NT2/D1 (cell line): ENCODE measurements around the gene UNC13C.

ENCODE experiments used
- DNase-seq: peaks from one replicate; pipeline ENCODE4 v3.0.0-alpha.2; 2011; ENCODE audit warnings: low read depth, low spot score
- H3K27me3 ChIP-seq: 2 replicates; pipeline ENCODE4 v1.6.0; 2011; ENCODE audit warnings: mild to moderate bottlenecking; ENCODE audit not compliant: insufficient read length, insufficient read depth
- H3K36me3 ChIP-seq: 2 replicates; pipeline ENCODE4 v1.6.1; 2011; ENCODE audit warnings: mild to moderate bottlenecking, low read length, mixed read lengths; ENCODE audit not compliant: insufficient read depth, insufficient read length
- H3K4me1 ChIP-seq: 2 replicates; pipeline ENCODE4 v1.5.1; 2011; ENCODE audit not compliant: insufficient read depth, insufficient read length
- H3K4me3 ChIP-seq: 2 replicates; pipeline ENCODE4 v1.5.1; 2011; ENCODE audit warnings: low read depth; ENCODE audit not compliant: insufficient read length
- H3K9ac ChIP-seq: 2 replicates; pipeline ENCODE4 v1.6.0; 2011; ENCODE audit warnings: low read depth; ENCODE audit not compliant: insufficient read length
- H3K9me3 ChIP-seq: 2 replicates; pipeline ENCODE4 v1.5.1; 2011; ENCODE audit warnings: mild to moderate bottlenecking, low read length; ENCODE audit not compliant: insufficient read depth
- SUZ12 ChIP-seq: IDR thresholded peaks from 2 replicates; pipeline ENCODE4 v1.6.1; 2011; ENCODE audit not compliant: insufficient read length, insufficient read depth; ENCODE audit errors: extremely low read depth
- YY1 ChIP-seq: IDR thresholded peaks from 2 replicates; pipeline ENCODE4 v1.6.1; 2011; ENCODE audit not compliant: insufficient read length, insufficient read depth
- ZNF274 ChIP-seq: IDR thresholded peaks from 2 replicates; pipeline ENCODE4 v1.6.1; 2011; ENCODE audit warnings: mild to moderate bottlenecking, low read depth, low read length

UNC13C gene

GRCh38 chr15:54559405-54560069 is 581.3 kb downstream of the UNC13C start:
- Histone ChIP-seq H3K36me3 (no peaks in the 10 kb centered on the region), H3K9me3 (no peaks in the 10 kb centered on the region), H3K4me1 (no peaks in the 10 kb centered on the region), H3K27me3 (no peaks in the 10 kb centered on the region), H3K9ac (no peak overlapping the region), H3K4me3 (no peak overlapping the region)
- DNase-seq, result no peak
- TF ChIP-seq SUZ12 (no peak), ZNF274 (no peak), YY1 (no peak)

DNA sequence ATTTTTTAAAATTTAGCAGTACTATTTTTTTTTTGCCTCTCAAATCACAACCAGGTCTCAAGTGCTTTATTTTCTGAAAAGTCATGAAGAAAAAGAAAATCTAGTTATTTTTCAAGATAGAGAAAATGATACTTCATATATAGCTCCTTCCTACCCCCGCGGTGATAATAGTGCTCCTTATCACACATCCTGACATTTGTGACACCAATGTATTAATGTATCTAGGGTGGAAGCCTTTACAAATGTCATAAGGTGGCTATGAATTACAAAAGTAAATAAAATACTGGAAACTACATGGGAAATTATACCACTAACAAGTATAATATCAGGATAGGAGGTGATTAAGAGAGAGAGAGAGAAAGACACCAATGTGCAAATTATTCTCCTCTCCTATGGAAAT is 582.2 kb downstream of the UNC13C start:
- Histone ChIP-seq H3K9me3 (no peaks in the 10 kb centered on the region), H3K4me1 (no peaks in the 10 kb centered on the region), H3K36me3 (no peaks in the 10 kb centered on the region), H3K9ac (no peak overlapping the region), H3K4me3 (no peak overlapping the region), H3K27me3 (no peaks in the 10 kb centered on the region)
- TF ChIP-seq YY1 (no peak), ZNF274 (no peak), SUZ12 (no peak)
- no peak for DNase-seq

GRCh38 chr15:54564166-54564565 is 585.9 kb downstream of the UNC13C start:
- Histone ChIP-seq H3K4me3 (no peak overlapping the region), H3K27me3 (no peaks in the 10 kb centered on the region), H3K36me3 (no peaks in the 10 kb centered on the region), H3K4me1 (no peaks in the 10 kb centered on the region), H3K9me3 (no peaks in the 10 kb centered on the region), H3K9ac (no peak overlapping the region)
- no peak for TF ChIP-seq YY1
- TF ChIP-seq SUZ12, result no peak
- no peak for TF ChIP-seq ZNF274
- no peak for DNase-seq

- Histone ChIP-seq H3K4me1 (no peaks in the 10 kb centered on the region), H3K27me3 (no peaks in the 10 kb centered on the region)
- TF ChIP-seq ZNF274 (no peak), YY1 (no peak), SUZ12 (no peak)
These were observed 588.4 kb downstream of the UNC13C start for GRCh38 chr15:54566654-54567053.

DNA sequence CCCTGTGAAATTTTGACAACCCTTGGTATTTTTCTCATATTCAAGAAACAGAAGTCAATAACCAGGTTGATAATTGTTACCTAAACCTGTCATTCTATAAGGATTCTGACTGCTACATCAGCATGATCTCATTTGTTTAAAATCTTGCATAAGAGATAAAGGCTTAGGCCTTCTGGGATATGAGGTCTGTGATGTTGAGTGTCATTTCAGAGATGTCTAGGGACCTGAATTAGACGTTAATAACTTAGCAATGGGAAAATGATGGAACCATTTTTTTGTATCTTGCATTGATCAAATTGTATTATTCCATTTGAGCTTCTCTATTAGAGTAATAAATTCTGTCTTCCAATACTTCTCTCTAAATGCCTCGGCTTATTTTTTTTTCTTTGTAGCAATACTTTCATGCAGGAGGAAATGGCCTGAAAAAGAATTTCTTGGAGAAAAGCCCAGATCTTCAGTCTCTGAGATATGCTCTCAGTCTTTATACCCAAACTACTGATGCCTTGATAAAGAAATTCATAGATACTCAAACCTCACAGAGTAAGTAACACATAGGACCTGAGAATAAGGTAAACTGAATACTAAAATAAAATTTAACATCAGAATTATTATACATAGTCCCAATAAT is 589.3 kb downstream of the UNC13C start:
- H3K4me3 ChIP-seq, result no peak overlapping the region
- H3K9me3 ChIP-seq, result no peaks in the 10 kb centered on the region
- no peak for TF ChIP-seq ZNF274
- H3K9ac ChIP-seq, result no peak overlapping the region
- no peak for DNase-seq
- no peaks in the 10 kb centered on the region for H3K27me3 ChIP-seq
- H3K36me3 ChIP-seq, result no peaks in the 10 kb centered on the region
- H3K4me1 ChIP-seq, result no peaks in the 10 kb centered on the region

More at GRCh38 chr15:54566654-54567053, 588.4 kb downstream of the UNC13C start:
- H3K36me3 ChIP-seq, result no peaks in the 10 kb centered on the region
- H3K9ac ChIP-seq, result no peak overlapping the region
- no peaks in the 10 kb centered on the region for H3K9me3 ChIP-seq
- DNase-seq, result no peak
- H3K4me3 ChIP-seq, result no peak overlapping the region

- no peak for TF ChIP-seq ZNF274
- no peak for TF ChIP-seq YY1
- TF ChIP-seq SUZ12, result no peak
- Histone ChIP-seq H3K9ac (no peak overlapping the region), H3K9me3 (no peaks in the 10 kb centered on the region), H3K4me3 (no peak overlapping the region), H3K36me3 (no peaks in the 10 kb centered on the region), H3K27me3 (no peaks in the 10 kb centered on the region), H3K4me1 (no peaks in the 10 kb centered on the region)
- DNase-seq, result no peak
These were observed 590.1 kb downstream of the UNC13C start for GRCh38 chr15:54568381-54568780.

DNA sequence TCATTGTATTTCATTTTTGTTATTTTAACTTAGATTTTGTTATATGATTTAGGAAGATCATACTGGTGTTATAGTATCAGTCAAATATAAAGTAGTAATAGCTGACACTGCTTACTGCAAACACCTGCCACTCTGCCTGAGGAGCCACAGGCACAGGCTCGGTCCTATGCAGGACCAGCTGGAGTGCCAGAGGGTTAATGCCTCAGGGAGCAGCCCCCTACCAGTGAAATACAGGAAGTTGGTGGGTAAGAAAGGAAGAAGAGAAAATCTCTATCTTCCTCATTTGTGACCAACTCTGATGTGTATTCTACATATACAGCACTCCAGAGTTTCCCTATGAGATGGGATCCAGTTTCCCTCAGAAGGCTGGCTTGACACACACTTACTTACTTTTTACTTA is 593.3 kb downstream of the UNC13C start:
- no peak overlapping the region for H3K4me3 ChIP-seq
- no peak for DNase-seq
- TF ChIP-seq ZNF274 (no peak), YY1 (no peak)
- H3K27me3 ChIP-seq, result no peaks in the 10 kb centered on the region
- no peaks in the 10 kb centered on the region for H3K9me3 ChIP-seq
- H3K9ac ChIP-seq, result no peak overlapping the region
- H3K36me3 ChIP-seq, result no peaks in the 10 kb centered on the region
- no peaks in the 10 kb centered on the region for H3K4me1 ChIP-seq

GRCh38 chr15:54575586-54575985 is 597.3 kb downstream of the UNC13C start:
- no peak for DNase-seq
- no peaks in the 10 kb centered on the region for H3K4me1 ChIP-seq
- no peak overlapping the region for H3K9ac ChIP-seq
- H3K27me3 ChIP-seq, result no peaks in the 10 kb centered on the region
- H3K9me3 ChIP-seq, result no peaks in the 10 kb centered on the region
- H3K36me3 ChIP-seq, result no peaks in the 10 kb centered on the region
- TF ChIP-seq SUZ12 (no peak), ZNF274 (no peak)
- H3K4me3 ChIP-seq, result no peak overlapping the region
